ENCODE data around the gene HORMAD2. TPM values are rescaled to one million over a fixed set of nuclear protein-coding genes. Genes with fewer than 3 reads are reported as not detected.

Gene HORMAD2
- total and polyA plus RNA-seq, 9 of the 15 experiments (the other 6 are each of a cell fraction or from before 2014, with no cell fraction given) = not detected

DNA sequence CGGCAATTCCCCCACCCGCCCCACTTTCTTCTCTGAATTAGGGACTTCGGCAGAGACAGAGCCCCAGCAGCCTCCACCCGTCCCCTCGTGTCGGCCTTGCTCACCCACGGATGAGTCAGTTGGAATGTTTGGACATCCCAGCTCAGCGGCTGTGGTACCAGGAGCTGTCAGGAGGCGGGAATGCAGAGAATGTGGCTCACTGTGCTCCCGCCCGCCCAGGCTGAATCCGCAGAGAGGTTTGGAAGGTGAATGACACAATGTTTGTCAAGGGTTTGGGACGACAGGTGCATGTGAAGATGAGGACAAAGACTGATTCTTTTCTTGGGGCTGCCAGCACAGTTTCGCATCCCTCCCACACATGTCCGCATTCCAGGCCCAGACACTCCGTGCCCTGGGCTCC is 126.7 kb downstream of the HORMAD2 start:
- H3K9ac ChIP-seq (ENCODE audit: insufficient read depth in 1 of 2, low read depth in 2 of 2, low read length in 2 of 2) = peak overlapping the region in 1 of 2 experiments; percentile 13; a peak in 1 of 4 replicates
- CTCF ChIA-PET (ENCODE audit: low intra/inter-chr PET ratio) = interaction anchor here (0.6 kb wide), 1 partner anchor 16 kb away, joined by 3 read pairs; no protein-coding TSS in a partner anchor
- H2AFZ ChIP-seq (ENCODE audit: low read depth, low read length) = no peak overlapping the region
- POLR2A ChIA-PET = interaction anchor here (0.6 kb wide), 1 partner anchor 103 kb away, joined by 4 read pairs; no protein-coding TSS in a partner anchor
- BruUV-seq (replicated peaks) = no TSS peak
- in situ Hi-C loops (cut with MboI) (no loop called here), intact Hi-C loops (cut with micrococcal nuclease) (no loop called here)
- H3K27me3 ChIP-seq (ENCODE audit: control insufficient read depth in 2 of 2, insufficient read depth in 2 of 2, low read length in 2 of 2) = no peaks in the 10 kb centered on the region
- no peaks in the 10 kb centered on the region for H3K36me3 ChIP-seq (ENCODE audit: control insufficient read depth, insufficient read depth, low read length)
- H3K79me2 ChIP-seq (ENCODE audit: control insufficient read depth, insufficient read depth, low read length) = no peaks in the 10 kb centered on the region
- H3K4me2 ChIP-seq (ENCODE audit: insufficient read depth, low read length) = no peak overlapping the region
- DNase-seq (ENCODE audit: extremely low read depth in 1 of 4, low spot score in 3 of 4) = no peak
- H3K27ac ChIP-seq (ENCODE audit: extremely low read depth, low read depth, low read length) = no peak overlapping the region
- H4K20me1 ChIP-seq (replicated peaks; ENCODE audit: control insufficient read depth, insufficient read depth, low read length) = no peaks in the 10 kb centered on the region
- H3K4me3 ChIP-seq = no peak overlapping the region
- FAIRE-seq = no peak
- H3K4me1 ChIP-seq (replicated peaks in 1 of 2; ENCODE audit: control insufficient read depth in 2 of 2, insufficient read depth in 2 of 2, low read length in 2 of 2) = peaks cover 23 to 28% of the 10 kb centered on the region in 2 experiments
- no peak for ATAC-seq
- 68% methylated on average over 4 of the region's 16 CpGs for WGBS (ENCODE audit: insufficient coverage, low coverage, missing lambda C conversion rate)
- peaks cover under 1% of the 10 kb centered on the region; the same call in 1 of the 2 replicates for H3K9me3 ChIP-seq (replicated peaks; ENCODE audit: control insufficient read depth, insufficient read depth, low read depth, low read length)
- TF ChIP-seq, protein P1, sequence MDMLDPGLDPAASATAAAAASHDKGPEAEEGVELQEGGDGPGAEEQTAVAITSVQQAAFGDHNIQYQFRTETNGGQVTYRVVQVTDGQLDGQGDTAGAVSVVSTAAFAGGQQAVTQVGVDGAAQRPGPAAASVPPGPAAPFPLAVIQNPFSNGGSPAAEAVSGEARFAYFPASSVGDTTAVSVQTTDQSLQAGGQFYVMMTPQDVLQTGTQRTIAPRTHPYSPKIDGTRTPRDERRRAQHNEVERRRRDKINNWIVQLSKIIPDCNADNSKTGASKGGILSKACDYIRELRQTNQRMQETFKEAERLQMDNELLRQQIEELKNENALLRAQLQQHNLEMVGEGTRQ (CRISPR knock-in tag; IDR thresholded peaks at IDR 0.05) = no peak
- no peak for TF ChIP-seq HDAC2 (IDR thresholded peaks at IDR 0.05)
- H3K9me1 ChIP-seq (ENCODE audit: control insufficient read depth, insufficient read depth, low read length) = no peaks in the 10 kb centered on the region
